ENCODE results near the gene TECTB.

- TF ChIP-seq CTCF (IDR thresholded peaks at IDR 0.05), result no peak
- TF ChIP-seq ZFX (IDR thresholded peaks at IDR 0.05; ENCODE audit: borderline replicate concordance), result no peak
Observed at GRCh38 chr10:112345743-112346142, 62.5 kb downstream of the TECTB start.

Measured in 22Rv1 (cell line).